GM12873 (cell line): Measurements from ENCODE around the gene YPEL4.
A peak's percentile ranks its signal among the peaks of the same experiment; 100 is the strongest.

Experiments
- TF ChIP-seq, protein P1 (sequence below): IDR thresholded peaks from 2 replicates; pipeline ENCODE4 v1.5.1; 2012; ENCODE audit warnings: low read depth, mild to moderate bottlenecking, moderate library complexity, low read length, control low read depth; ENCODE audit not compliant: insufficient read depth; ENCODE audit errors: missing control alignments

YPEL4 gene

DNA sequence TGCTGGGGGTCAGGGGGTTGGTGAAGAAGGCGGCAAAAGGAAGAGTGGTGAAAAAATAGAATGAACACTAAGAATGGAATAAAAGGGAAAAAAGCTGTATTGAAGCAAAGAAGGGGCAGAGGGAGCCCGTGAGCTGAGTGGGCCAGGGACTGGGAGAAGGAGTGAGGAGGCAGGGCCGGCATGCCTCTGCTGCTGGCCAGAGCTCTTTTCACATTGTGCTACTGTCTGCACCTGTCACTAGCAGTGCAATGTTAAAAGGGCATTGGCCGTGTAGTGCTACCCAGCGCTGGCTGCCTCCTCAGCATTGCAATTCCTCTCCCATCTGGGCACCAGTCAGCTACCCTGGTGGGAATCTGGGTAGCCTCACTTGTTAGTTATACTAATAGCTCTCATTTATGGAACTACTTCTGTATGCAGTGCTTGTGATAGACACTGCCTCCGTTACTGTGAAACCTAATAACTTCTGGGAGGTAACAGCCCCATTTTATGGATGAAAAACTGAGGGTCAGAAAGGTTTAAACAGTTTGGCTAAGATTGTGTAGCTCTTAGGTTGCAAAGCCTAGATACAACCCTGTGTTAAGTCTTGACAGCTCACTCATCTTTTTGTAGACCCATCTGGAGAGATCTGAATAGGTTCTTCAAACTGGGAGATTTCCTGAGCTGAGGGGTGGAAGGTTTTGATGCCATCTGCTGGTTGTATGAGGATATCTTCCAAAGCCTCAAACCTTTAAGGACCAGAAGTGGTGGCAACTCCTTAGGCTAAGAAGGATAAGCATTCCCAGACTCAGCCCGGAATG lies 8.5 kb downstream of the YPEL4 start:
- TF ChIP-seq, protein P1, sequence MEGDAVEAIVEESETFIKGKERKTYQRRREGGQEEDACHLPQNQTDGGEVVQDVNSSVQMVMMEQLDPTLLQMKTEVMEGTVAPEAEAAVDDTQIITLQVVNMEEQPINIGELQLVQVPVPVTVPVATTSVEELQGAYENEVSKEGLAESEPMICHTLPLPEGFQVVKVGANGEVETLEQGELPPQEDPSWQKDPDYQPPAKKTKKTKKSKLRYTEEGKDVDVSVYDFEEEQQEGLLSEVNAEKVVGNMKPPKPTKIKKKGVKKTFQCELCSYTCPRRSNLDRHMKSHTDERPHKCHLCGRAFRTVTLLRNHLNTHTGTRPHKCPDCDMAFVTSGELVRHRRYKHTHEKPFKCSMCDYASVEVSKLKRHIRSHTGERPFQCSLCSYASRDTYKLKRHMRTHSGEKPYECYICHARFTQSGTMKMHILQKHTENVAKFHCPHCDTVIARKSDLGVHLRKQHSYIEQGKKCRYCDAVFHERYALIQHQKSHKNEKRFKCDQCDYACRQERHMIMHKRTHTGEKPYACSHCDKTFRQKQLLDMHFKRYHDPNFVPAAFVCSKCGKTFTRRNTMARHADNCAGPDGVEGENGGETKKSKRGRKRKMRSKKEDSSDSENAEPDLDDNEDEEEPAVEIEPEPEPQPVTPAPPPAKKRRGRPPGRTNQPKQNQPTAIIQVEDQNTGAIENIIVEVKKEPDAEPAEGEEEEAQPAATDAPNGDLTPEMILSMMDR: peak; percentile 67

DNA sequence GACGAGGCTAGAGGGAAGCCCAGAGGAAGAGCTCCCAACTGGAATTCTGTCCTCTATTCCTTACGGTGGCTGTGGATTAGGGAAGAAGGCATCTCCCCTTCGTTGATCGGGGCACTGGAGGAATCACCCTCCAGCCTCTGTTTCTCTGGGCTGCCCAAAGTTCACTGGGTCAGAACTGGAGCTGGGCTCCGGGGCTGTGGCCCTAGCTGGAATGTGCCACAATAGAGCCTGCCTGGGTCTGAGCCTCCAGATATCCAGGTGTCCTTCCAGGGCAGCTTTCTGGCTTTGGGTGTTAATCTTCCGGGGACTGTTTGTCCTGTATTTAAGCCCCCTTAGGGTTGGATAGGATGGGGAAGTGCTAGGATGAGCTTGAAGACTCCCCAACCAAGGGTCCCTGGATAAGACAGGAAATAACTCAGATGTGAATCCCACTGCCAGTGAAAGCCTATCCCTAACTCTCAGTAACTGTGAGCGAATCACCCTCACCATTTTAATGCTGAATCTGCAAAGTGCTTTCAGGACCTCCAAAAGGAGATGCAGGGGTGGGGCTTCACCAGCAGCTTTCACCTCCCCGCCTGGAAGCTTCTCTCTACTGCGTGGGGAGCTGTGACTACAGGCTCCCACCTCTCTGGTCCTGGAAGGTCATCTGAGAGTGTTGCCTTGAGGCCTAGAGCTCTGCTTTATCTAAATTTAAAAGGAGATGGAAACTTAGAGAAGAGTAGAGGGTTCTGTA lies 9.5 kb downstream of the YPEL4 start:
- TF ChIP-seq, protein P1: no peak

DNA sequence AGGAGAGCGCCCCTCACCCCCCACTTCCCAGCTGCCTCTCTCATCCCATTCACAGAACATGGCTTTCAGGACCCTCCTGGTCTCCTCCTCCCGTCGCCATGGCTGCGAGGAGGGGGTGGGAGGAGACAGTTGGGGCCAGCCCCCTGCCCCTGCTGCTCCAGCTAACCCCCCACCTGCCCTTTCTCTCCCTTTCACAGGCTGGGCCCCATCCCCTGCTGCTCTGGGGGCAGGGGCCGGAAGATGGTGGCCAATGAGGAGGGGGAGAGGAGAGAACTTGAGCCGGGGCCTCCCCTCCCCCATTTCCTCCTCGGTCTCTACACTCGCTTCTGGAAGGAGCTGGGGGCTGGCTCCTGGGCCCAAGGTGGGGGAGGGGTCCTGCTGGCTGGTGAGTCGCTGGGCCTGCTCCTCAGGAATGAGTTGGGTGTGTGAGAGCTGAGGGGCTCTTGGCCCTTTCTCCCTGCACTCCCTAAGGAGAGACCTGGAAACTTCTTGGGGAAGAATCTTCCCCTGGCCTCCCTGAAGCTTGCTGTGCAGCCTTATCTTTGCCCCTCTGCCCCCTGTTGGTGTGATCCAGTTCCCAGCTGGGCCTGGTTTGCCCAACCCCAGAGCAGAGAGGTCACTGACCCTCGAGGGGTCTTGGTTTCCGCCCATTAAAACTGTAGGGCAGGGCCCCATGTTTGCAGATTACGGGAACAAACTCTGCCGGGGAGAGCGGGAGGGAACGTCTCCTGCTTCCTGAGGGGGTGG lies 10.2 kb downstream of the YPEL4 start:
- TF ChIP-seq, protein P1: peak; percentile 6

DNA sequence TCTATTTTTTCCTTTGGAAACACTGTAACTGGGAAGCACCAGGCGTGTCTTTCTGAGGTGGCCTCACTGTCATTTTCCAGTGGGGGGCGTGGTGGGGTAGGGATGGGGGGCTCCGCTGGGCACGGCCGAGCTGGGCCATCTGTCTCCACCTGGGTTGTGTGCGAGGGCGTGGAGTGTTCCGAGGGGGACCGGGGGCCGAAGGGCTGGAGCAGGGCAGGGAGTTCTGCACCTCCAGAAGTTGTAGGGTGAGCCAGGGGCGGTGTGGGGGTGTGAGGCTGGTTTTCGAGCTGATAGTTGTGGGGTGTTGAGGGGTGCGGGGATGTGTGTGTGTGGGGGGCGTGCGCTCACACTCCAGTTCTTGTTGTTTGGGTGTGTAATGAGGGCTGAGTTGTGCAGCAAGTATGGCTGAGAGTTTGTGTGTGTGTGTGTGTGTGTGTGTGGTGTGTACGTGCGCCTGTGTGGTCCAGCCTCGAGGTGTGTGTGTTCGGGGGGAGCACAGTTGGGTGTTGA lies 10.8 kb downstream of the YPEL4 start:
- TF ChIP-seq, protein P1: no peak

DNA sequence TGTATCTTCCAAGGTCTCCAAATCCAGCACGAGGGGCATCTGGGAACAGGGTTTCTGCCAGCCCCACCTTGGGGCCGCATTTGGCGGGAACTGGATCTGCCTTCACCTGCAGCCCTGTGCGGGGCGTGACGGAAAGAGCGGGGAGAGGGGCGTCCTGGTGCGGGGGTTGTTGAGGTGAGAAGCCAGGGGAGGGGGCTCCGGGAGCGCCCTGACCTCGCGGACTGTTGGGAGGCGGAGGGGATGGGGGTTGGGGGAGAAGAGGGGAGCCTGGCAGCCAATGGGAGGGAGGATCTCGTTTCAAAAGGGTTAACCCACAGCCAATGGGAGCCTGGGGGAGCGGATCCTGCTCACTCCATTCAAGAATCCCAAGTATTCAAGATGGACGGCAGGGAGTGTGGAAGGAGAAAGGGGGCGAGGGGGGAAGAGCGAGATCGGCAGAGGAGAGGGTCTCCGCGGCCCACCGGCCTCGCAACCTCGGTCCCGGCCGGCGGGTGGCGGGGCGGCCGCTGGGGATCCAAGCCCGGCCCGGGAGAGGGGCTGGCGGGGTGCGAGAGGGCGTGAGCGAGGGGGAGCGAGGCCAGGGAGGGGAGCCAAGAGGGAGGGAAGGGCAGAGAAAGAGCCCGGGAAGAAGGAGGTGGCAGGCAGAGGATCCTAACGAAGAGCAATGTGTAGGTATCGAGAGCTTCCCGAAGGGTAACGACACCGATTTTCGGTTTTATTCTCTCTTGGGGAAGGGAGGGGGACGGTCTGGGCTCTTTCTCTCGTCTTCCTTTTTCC lies 11.5 kb downstream of the YPEL4 start:
- TF ChIP-seq, protein P1: no peak

DNA sequence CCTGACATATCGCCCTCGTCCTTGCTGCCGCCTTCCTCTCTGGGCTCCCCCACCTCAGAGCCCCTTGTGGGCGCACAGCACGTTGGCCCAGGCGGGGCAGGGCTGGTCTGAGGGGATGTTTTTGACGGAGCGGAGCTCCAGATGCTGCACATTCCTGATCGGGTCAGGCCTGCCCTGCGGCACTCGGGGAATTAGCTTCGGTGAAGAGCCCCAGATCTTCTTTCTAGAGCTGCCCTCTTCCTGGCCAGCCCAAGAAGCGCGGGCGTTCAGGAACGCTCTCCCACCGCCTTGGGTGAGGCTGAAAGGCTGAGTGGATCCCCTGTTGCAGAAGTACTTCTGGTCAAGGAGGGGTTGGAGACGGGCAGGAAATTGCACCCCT lies 12.1 kb downstream of the YPEL4 start:
- TF ChIP-seq, protein P1: no peak
